HL-60/S4 (cell line): ENCODE measurements around the gene RGS9.

Experiments
- in situ Hi-C: fragments of 300-500 bp; cut with MboI; formaldehyde crosslinking; loops from 2 replicates; pipeline ENCODE4 v1.14.3; 2022; ENCODE audit warnings: low sequenced_read_pairs

Gene RGS9

DNA sequence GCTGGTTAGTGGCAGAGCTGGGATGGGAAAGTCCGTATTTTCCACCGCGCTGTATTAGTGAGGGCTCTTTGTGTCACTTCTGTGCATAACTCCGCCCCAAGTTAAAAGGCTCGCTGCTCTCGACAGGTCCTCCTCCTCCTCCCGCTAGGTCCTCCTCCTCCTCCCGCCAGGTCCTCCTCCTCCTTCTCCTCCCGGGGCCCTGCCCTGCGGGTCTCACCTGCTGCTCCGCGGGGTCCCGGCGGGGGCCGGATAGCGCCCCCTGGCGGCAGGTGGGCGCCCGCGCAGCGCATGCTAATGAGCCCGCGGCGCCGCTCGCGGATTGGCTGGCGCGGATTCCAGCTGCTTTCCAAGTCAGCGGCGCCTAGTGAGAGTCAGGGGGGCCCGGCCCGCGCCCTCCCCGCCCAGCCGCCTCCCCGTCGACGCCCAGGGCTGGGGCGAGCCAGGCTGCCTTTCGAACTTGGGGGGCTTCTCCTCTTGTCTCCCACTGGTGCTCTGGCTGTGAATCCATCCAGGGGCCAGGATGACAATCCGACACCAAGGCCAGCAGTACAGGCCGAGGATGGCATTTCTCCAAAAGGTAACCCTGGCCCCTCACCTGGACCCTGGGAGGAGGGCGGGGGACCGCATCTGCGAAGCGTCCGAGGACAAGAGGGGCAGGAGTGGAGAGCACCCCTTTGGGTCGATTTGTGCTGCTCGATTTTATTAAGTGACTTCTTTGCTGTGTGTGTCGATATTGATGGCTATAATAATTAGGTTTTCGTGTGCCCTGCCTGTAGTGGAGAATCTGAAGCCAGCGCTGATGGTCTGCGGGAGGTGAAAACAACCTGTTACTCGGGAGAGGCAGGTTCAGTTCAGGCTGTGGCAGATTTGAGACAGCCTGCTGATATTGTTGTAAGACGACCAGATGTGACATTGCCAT is at the start of gene RGS9:
Gene RGS9, plus strand, starts transcription at position 350 of the 919 bp plus-strand sequence. Its CDS starts 171 bp downstream, at position 521.
- in situ Hi-C loops: no loop called here

DNA sequence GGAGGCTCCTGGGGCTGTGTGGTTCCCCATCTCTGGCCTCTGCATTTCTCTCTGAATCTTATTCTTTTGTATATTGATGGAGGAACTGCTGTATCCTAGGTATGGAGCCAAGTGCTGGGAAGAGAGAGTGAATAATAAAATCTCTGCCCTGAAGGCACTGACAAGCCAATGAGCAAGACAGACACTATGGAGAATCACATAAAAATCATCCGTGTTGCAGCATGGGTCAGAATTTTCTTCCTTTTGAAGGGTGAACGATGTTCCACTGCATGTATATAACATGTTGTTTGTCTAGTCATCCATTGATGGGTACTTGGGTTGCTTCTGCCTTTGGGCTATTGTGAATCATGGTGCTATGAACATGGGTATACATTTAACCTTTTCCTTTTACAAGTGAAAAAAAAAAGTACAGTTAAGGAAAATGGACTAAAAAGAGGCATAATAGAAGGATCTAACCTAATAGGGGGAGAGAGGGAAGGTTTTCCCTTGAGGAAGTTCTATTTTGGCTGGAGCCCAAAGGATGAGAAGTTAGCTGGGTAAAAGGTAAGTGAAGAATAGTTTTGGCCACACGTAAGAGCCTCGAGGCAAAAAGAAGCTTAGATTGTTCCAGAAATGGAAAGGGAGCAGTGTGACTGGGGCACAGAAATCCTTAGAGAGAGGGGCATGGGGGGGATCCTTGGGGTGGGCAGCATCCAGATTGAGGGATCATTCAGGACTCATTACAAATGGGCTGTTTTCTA is 48.4 kb upstream of the RGS9 start:
- in situ Hi-C loops: no loop called here

DNA sequence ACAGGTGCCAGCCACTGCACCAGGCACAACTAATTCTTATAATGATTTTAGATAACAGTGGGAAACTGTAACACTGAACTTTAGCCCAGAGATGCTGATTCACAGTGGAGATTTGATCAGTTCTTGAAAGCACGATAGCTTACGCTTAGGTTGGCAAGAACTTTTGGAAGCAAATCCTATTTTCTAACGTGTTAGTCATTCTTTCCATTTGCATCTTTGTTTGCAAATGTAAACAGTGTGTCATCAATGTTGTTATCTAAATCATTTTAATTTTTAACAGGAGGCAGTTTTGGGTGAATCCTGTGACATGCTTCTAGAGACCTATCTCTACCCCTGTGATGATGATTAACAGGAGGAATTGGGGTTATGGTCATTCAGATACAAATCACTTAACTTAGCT is 44.9 kb upstream of the RGS9 start:
- in situ Hi-C loops: loop anchor here (10.0 kb wide), 1 partner anchor 127 kb away; no protein-coding TSS in a partner anchor

DNA sequence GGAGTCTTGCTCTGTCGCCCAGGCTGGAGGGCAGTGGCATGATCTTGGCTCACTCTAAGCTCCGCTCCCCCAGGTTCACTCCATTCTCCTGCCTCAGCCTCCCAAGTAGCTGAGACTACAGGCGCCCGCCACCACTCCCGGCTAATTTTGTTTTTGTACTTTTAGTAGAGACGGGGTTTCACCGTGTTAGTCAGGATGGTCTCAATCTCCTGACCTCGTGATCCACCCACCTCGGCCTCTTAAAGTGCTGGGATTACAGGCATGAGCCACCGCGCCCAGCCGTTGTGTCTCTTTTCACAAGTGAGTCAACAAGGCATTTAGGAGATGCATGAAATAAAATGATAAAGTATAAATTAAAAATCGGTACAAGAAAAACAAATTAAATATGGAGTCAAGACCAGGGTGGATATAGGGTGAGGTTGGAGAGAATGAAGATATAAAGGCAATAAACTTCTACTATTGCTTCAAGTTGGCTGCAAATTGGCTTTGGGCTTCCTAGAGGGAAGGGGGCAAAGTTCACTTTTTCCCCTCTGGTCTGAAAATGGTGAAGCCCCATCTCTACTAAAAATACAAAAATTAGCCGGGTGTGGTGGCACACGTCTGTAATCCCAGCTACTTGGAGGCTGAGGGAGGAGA is 44.3 kb upstream of the RGS9 start:
- in situ Hi-C loops: loop anchor here (10.0 kb wide), 1 partner anchor 128 kb away; no protein-coding TSS in a partner anchor

DNA sequence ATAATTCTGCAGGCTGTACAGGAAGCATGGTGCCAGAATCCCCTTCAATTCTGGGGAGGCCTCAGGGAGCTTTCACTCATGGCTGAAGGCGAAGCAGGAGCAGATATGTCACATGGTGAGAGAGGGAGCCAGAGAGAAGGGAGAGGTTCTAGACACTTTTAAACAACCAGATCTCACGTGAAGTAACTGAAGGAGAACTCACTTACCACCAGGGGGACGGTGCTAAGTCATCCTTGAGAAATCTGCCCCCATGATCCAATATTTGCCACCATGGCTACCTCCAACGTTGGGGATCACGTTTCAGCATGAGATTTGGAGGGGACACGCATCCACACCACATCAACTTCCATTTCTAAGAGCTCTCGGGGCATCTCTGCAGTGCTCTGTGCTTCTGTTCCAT is 43.2 kb upstream of the RGS9 start:
- in situ Hi-C loops: loop anchor here (10.0 kb wide), 1 partner anchor 129 kb away; no protein-coding TSS in a partner anchor

DNA sequence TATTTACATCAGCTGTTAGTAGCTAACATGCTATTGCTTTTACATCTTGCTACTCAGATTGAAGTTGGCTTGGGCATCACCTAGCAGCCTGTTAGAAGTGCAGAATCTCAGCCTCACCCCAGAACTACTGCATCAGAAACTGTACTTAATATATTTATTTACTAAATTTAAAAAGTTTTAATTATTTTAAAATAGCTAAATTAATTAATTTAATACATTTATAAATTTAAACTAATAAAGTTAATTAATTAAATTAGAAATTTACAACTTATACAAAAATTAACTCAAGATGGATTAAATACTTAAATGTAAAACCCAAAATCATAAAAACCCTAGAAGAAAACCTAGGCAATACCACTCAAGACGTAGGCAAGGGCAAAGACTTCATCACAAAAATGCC is 41.7 kb upstream of the RGS9 start:
- in situ Hi-C loops: loop anchor here (10.0 kb wide), 1 partner anchor 131 kb away; no protein-coding TSS in a partner anchor

DNA sequence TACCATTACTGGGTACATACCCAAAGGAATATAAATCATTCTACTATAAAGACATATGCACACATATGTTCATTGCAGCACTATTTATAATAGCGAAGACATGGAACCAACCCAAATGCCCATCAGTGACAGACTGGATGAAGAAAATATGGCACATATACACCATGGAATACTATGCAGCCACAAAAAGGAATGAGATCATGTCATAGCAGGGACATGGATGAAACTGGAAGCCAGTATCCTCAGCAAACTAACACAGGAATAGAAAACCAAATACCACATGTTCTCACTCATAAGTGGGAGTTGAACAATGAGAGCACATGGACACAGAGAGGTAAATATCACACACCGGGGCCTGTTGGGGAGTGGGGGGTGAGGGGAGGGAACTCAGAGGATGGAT is 40.8 kb upstream of the RGS9 start:
- in situ Hi-C loops: loop anchor here (10.0 kb wide), 1 partner anchor 132 kb away; no protein-coding TSS in a partner anchor

DNA sequence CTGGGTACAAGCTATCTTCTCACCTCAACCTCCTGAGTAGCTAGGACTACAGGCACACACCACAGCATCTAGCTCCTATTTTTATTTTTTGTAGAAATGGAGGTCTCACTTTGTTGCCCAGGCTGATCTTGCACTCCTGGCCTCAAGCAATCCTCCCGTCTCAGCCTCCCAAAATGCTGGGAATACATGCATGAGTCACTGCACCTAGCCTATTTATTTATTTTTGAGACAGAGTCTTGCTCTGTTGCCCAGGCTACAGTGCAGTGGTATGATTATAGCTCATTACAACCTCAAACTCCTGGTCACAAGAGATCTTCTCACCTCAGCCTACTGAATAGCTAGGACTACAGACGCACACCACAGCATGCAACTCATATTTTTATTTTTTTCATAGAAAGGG is 40.1 kb upstream of the RGS9 start:
- in situ Hi-C loops: loop anchor here (10.0 kb wide), 1 partner anchor 132 kb away; no protein-coding TSS in a partner anchor

DNA sequence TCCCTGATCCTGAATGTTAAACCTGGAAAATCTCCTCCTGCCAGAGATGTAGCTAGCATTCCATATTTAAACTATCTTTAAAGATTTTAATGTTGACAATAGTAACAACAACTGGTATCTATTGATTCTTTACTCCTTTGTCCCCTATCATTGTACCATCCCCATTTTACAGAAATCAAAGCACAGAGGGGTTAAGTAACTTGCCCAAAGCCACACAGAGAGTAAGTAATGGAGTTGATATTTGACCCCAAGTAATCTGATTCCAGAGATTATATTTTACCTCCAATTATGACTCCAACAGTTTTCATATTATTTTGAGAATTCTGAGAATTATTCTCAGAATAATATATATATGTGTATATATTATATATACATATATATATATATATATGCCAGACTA is 37.7 kb upstream of the RGS9 start:
- in situ Hi-C loops: loop anchor here (10.0 kb wide), 1 partner anchor 135 kb away; no protein-coding TSS in a partner anchor

DNA sequence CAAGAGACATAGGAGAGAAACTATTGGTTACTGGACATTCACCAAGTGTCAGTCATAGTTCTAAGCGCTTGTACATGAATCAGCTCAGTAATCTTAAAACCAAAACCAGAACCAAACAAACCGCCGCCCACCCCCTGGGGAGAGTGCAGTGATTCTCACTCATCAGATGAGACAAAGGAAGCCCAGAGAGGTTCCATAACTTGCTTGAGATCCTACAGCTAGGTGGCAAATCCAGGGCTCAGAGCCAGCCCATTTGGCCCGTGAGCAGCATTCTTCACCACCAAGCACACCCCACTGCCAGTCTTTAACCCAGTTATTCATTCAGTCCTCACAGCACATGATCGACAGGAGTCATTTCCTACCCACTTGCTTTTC is 37.2 kb upstream of the RGS9 start:
- in situ Hi-C loops: loop anchor here (10.0 kb wide), 1 partner anchor 135 kb away; no protein-coding TSS in a partner anchor

DNA sequence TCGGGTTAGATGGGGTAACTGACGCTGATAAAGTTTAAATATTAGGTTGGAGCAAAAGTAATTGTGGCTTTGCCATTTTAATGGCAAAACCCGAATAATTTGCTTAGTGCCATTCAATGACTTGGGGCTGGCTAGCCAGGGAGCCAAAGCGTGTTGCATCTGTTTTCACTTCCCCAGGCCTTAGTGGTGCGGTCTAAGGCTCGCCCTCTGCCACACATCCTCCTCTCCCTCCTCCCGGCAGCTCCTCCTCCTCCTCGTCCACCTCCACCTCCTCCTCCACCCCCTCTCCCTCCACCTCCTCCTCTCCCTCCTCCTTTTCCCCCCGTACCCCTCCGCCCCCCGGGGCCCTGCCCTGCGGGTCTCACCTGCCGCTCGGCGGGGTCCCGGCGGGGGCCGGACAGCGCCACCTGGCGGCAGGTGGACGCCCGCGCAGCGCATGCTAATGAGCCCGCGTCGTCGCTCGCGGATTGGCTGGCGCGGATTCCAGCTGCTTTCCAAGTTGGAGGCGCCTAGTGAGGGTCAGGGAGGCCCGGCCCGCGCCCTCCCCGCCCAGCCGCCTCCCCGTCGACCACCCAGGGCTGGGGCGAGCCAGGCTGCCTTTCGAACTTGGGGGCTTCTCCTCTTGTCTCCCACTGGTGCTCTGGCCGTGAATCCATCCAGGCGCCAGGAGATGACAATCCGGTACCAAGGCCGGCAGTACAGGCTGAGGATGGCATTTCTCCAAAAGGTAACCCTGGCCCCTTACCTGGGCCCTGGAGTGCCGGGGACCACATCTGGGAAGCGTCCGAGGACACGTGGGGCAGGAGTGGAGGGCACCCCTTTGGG is 36.6 kb upstream of the RGS9 start:
- in situ Hi-C loops: no loop called here

DNA sequence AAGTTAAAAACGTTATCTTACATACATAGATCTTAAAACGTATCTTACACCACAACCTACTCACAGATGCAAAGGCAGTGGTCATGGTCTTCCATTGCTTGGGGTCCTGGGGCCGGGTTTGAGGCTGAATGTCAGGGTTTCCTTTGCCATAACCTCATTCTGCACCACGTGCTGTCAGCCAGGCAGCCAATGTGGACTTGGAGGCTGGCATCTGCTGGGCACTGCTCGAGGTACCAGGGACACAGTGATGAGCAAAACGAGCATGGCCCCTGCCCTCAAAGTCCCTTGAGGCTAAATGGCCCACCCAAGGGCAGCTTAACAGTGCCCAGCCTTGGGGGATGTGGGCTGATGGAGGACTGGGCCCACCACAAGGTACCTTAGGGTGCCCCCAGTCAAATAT is 35.8 kb upstream of the RGS9 start:
- in situ Hi-C loops: no loop called here

DNA sequence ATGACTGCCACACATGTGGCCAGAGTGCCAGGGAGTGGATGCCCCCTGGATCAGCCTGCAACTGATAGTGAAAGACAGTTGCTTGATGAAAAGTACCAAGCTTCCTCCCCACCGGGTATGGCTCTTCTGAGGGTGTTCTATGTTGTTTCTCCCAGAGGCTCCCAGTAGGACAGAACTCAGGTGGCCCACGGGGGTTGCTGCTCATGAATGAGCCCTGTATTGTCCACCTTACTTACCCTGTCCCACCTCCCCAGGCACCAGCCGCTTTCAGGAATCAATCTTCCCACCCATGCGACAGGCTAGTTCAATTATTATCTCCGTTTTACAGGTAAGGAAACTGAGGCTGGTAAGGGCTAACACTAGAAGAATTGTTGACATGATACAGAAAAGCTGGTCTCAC is 34.9 kb upstream of the RGS9 start:
- in situ Hi-C loops: no loop called here

DNA sequence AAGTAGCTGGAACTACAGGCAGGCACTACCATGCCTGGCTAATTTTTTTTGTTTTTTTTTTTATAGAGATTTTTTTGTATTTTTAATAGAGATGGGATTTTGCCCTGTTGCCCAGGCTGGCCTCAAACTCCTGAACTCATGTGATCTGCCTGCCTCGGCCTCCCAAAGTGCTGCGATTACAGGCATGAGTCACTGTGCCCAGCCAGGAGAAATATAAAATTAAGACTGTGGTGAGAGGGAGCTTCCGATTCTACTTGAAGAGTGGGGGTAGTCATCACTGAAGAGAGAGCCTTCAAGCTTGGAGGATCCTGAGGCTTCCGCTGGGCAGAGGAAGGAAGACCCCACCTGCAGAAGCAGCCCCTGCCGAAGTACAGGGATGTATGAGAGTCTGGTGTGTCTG is 34.4 kb upstream of the RGS9 start:
- in situ Hi-C loops: no loop called here

DNA sequence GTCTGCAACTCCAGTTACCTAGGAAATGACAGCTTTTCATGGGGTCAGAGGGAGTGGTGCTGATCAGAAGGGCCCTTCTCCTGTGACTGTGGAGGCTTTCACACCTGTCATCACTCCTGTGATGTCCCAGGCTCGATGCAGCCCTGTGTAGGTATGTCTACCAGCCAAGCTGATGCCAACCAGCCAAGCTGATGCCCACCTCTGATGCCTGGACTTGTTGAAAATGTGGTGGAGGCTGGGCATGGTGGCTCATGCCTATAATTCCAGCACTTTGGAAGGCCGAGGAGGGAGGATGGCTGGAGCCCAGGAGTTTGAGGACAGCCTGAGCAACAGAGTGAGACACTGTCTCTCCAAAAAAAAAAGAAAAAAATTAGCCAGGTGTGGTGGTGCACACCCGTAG is 33.7 kb upstream of the RGS9 start:
- in situ Hi-C loops: no loop called here

DNA sequence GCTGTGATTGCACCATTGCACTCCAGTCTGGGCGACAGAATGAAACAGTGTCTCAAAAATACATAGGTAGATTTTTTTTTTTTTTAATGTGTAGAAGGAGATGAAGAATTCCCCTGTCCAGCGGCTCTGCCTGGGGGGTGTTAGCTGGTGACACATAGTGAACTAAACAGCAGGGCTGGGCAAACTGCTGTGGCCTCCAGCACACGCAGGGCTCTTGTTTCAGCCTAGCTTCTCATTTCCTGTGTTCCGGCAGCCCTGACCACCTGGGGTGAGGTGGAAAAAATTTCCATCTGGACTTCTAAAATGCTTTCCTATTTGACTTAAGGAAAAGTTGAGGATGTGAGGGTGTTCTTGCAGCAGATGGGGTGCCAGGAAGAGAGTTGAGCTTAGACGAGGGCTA is 33.3 kb upstream of the RGS9 start:
- in situ Hi-C loops: no loop called here

DNA sequence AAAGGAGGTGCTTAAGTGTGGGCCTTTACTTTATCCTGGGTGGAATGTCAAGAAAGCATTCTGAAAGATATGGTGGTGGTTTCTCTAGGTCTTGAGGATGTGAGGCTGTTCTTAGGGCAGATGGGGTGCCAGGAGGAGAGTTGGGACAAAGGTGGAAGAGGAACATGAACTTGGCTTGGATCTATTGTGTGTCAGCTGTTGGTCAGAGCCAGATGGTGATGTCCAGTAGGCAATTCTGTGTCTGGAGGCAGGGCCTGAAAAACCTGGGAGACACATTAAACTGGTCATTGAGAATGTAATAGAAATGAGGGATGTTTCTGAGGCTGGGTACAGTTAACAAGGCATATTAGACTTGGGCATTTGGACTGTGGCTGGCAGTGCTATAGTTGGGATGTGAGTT is 32.6 kb upstream of the RGS9 start:
- in situ Hi-C loops: no loop called here

DNA sequence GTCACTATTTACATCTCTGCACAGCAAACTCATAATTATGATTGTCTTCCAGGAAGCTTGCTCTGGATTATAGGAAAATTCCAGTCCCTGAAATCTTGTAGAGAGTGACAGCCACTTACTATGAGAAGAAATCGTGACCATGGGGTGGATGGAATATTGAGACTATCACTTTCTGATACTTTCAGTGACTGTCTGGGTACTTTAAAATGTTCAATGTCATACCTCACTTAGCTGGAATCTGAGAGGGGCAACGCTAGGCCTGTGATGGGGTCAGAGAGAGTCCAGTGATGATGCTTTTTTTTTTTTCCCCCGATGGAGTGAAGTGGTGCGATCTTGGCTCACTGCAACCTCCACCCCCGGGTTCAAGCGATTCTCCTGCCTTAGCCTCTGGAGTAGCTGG is 32.2 kb upstream of the RGS9 start:
- in situ Hi-C loops: no loop called here

DNA sequence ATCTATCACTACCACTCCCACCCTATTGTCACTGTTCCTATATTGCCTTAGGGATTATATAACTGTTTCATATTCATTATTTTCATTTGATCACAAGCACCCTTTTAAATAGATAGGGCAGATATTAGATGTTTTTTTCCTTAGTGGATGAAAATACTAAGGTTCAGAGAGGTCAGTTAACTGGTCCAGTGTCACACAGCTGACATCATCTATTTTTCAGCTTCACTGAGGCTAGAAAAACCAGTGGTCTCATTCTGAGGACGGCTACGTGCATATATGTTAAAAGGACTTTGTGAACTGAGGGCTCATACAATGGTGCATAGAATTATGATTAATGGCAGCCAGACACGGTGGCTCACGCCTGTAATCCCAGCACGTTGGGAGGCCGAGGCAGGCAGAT is 29.0 kb upstream of the RGS9 start:
- in situ Hi-C loops: no loop called here

DNA sequence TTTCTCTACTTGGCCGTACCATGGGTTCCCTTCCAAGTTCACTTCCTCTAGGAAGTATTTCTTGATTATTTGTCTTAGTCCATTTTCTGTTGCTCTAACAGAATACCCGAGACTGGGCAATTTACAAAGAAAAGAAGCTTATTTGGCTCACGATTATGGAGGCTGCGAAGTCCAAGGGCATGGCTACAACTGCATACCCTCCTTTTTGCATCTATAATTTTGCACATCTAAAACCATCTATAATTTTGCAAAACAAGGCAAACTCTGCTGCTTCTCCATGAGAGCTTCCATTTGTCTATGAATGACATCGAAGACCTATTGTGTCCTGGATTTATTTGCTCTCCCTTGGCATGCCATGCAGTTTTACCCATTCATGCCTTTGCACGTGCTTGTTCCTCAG is 27.6 kb upstream of the RGS9 start:
- in situ Hi-C loops: no loop called here
